NT2/D1 (cell line): ENCODE measurements around the gene IGF2R.
A peak's percentile ranks its signal among the peaks of the same experiment; 100 is the strongest.

Experiments
- DNase-seq: peaks from one replicate; pipeline ENCODE4 v3.0.0-alpha.2; 2011; ENCODE audit warnings: low read depth, low spot score
- H3K27me3 ChIP-seq: 2 replicates; pipeline ENCODE4 v1.6.0; 2011; ENCODE audit warnings: mild to moderate bottlenecking; ENCODE audit not compliant: insufficient read length, insufficient read depth
- H3K36me3 ChIP-seq: 2 replicates; pipeline ENCODE4 v1.6.1; 2011; ENCODE audit warnings: mild to moderate bottlenecking, low read length, mixed read lengths; ENCODE audit not compliant: insufficient read depth, insufficient read length
- H3K4me1 ChIP-seq: 2 replicates; pipeline ENCODE4 v1.5.1; 2011; ENCODE audit not compliant: insufficient read depth, insufficient read length
- H3K4me3 ChIP-seq: 2 replicates; pipeline ENCODE4 v1.5.1; 2011; ENCODE audit warnings: low read depth; ENCODE audit not compliant: insufficient read length
- H3K9ac ChIP-seq: 2 replicates; pipeline ENCODE4 v1.6.0; 2011; ENCODE audit warnings: low read depth; ENCODE audit not compliant: insufficient read length
- H3K9me3 ChIP-seq: 2 replicates; pipeline ENCODE4 v1.5.1; 2011; ENCODE audit warnings: mild to moderate bottlenecking, low read length; ENCODE audit not compliant: insufficient read depth
- SUZ12 ChIP-seq: IDR thresholded peaks from 2 replicates; pipeline ENCODE4 v1.6.1; 2011; ENCODE audit not compliant: insufficient read length, insufficient read depth; ENCODE audit errors: extremely low read depth
- YY1 ChIP-seq: IDR thresholded peaks from 2 replicates; pipeline ENCODE4 v1.6.1; 2011; ENCODE audit not compliant: insufficient read length, insufficient read depth
- ZNF274 ChIP-seq: IDR thresholded peaks from 2 replicates; pipeline ENCODE4 v1.6.1; 2011; ENCODE audit warnings: mild to moderate bottlenecking, low read depth, low read length

Gene IGF2R

GRCh38 chr6:160022793-160023192 is 53.9 kb downstream of the IGF2R start:
- Histone ChIP-seq H3K36me3 (peaks cover 33% of the 10 kb centered on the region), H3K9me3 (peaks cover 20% of the 10 kb centered on the region; the same call in 1 of the 2 replicates), H3K4me3 (no peak overlapping the region), H3K9ac (no peak overlapping the region), H3K4me1 (no peaks in the 10 kb centered on the region), H3K27me3 (no peaks in the 10 kb centered on the region)
- no peak for DNase-seq
- TF ChIP-seq SUZ12 (no peak), ZNF274 (no peak), YY1 (no peak)

DNA sequence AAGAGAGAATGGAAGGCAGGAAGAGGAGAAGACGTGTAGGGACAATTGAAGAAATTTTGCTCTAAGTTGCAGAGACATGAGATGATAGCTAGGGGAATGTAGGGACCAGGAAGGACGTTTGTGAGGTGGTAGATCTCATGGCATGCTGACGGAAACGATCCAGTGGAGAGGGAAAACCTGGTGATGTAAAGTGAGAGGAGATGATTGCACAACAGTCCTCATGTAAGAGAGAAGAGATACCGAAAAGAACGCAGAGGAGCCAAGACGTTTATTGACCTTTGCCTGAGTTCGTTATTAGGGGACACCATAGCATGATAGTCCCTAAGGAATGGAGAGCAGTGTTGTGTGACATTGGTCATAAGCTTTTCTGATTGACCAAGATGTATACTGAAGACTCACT is 55.3 kb downstream of the IGF2R start:
- peaks cover 20% of the 10 kb centered on the region; the same call in 1 of the 2 replicates for H3K9me3 ChIP-seq
- TF ChIP-seq ZNF274 (no peak), SUZ12 (no peak), YY1 (no peak)
- no peak for DNase-seq
- H3K27me3 ChIP-seq = no peaks in the 10 kb centered on the region
- no peaks in the 10 kb centered on the region for H3K4me1 ChIP-seq
- no peak overlapping the region for H3K4me3 ChIP-seq
- no peak overlapping the region for H3K9ac ChIP-seq
- peaks cover 37% of the 10 kb centered on the region for H3K36me3 ChIP-seq

DNA sequence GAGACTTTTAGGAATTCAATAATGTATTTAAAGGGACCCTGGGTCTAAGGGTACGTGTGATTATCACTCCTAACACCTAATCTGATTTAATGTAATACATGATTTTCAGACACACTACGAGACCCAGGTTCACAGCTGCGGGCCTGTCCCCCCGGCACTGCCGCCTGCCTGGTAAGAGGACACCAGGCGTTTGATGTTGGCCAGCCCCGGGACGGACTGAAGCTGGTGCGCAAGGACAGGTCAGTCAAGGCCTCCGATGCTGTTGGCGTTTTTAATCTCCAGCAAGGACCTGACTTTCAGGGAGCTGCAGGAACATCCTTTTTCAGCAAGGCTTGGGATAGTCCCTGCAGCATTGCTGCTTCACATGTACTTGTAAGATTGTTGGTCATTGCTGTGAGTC is 58.2 kb downstream of the IGF2R start:
- Histone ChIP-seq H3K36me3 (peaks cover 47% of the 10 kb centered on the region), H3K4me3 (no peak overlapping the region), H3K4me1 (peaks cover 7% of the 10 kb centered on the region), H3K9ac (no peak overlapping the region), H3K9me3 (peaks cover 20% of the 10 kb centered on the region; the same call in 1 of the 2 replicates), H3K27me3 (no peaks in the 10 kb centered on the region)
- DNase-seq = no peak
- no peak for TF ChIP-seq ZNF274
- no peak for TF ChIP-seq SUZ12
- no peak for TF ChIP-seq YY1

GRCh38 chr6:160027931-160028330 is 59.0 kb downstream of the IGF2R start:
- Histone ChIP-seq H3K27me3 (no peaks in the 10 kb centered on the region), H3K9ac (no peak overlapping the region), H3K4me1 (peaks cover 7% of the 10 kb centered on the region), H3K9me3 (peaks cover 20% of the 10 kb centered on the region; the same call in 1 of the 2 replicates), H3K36me3 (peaks cover 54% of the 10 kb centered on the region), H3K4me3 (no peak overlapping the region)
- DNase-seq = no peak
- no peak for TF ChIP-seq SUZ12
- no peak for TF ChIP-seq ZNF274
- no peak for TF ChIP-seq YY1

- Histone ChIP-seq H3K9me3 (peaks cover 20% of the 10 kb centered on the region; the same call in 1 of the 2 replicates), H3K4me3 (no peak overlapping the region), H3K36me3 (peaks cover 53% of the 10 kb centered on the region), H3K4me1 (peaks cover 7% of the 10 kb centered on the region), H3K27me3 (no peaks in the 10 kb centered on the region), H3K9ac (no peak overlapping the region)
- TF ChIP-seq SUZ12 (no peak), YY1 (no peak), ZNF274 (no peak)
- no peak for DNase-seq
Measured at GRCh38 chr6:160028487-160029275, 59.8 kb downstream of the IGF2R start.

DNA sequence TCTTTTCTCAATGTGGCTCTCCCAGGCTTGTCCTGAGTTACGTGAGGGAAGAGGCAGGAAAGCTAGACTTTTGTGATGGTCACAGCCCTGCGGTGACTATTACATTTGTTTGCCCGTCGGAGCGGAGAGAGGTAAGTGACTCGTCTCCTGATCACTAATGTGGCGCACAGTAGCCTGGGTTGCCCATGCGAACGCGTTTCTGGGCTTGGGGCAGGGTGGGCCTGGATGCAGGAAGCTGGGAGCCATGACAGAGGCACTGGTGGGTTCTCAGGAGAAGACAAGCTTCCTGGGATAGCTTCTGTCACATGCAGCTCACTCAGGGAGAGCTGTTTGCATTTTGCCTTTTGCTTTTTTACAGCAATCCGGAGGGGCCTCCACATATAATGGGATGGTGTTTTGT is 60.6 kb downstream of the IGF2R start:
- H3K4me3 ChIP-seq = no peak overlapping the region
- H3K36me3 ChIP-seq = peaks cover 56% of the 10 kb centered on the region
- DNase-seq = no peak
- TF ChIP-seq SUZ12 (no peak), ZNF274 (no peak), YY1 (no peak)
- peaks cover 20% of the 10 kb centered on the region; the same call in 1 of the 2 replicates for H3K9me3 ChIP-seq
- no peak overlapping the region for H3K9ac ChIP-seq
- no peaks in the 10 kb centered on the region for H3K27me3 ChIP-seq
- H3K4me1 ChIP-seq = peaks cover 7% of the 10 kb centered on the region

GRCh38 chr6:160030103-160030502 is 61.2 kb downstream of the IGF2R start:
- peaks cover 7% of the 10 kb centered on the region for H3K4me1 ChIP-seq
- H3K36me3 ChIP-seq = peaks cover 61% of the 10 kb centered on the region
- no peaks in the 10 kb centered on the region for H3K27me3 ChIP-seq
- TF ChIP-seq YY1 = no peak
- TF ChIP-seq ZNF274 = no peak
- TF ChIP-seq SUZ12 = no peak
- DNase-seq = peak; percentile 71
- H3K9ac ChIP-seq = no peak overlapping the region
- peaks cover 20% of the 10 kb centered on the region; the same call in 1 of the 2 replicates for H3K9me3 ChIP-seq
- no peak overlapping the region for H3K4me3 ChIP-seq
